Caco-2 (cell line): Measurements from ENCODE around the gene SLC19A1. TPM values are rescaled to one million over a fixed set of nuclear protein-coding genes. Genes with fewer than 3 reads are reported as not detected.
"Not testable (repeated sequence)": the region's sequence is repeated elsewhere in the genome, so short reads cannot be mapped to it uniquely, and the experiment has no call there.

Source experiments
- BruUV-seq: library from RNA; stranded (reverse); fragments of 400-500 nt; replicated peaks from 2 replicates; lab custom pipeline; 2021; lab: Mats Ljungman, UMichigan
- CTCF ChIA-PET: fragments of 300-600 bp; sonication (Branson Sonifier 250); formaldehyde crosslinking; loops from one replicate; lab custom pipeline; 2022; ENCODE audit warnings: antibody characterized with exemption; lab: Charles Lee
- POLR2A ChIA-PET: fragments of 300-600 bp; sonication (Branson Sonifier 250); formaldehyde crosslinking; loops from one replicate; lab custom pipeline; 2022; ENCODE audit warnings: antibody characterized with exemption; lab: Charles Lee
- DNase-seq, 2 experiments: peaks; one replicate each; pipeline versions ENCODE4 v3.0.0 to v3.0.0-alpha.2; 2020 to 2022
- H3K27me3 ChIP-seq: replicated peaks from 2 replicates; pipeline ENCODE4 v1.6.0; 2011; ENCODE audit warnings: low read length; ENCODE audit not compliant: control insufficient read depth, insufficient read depth
- H3K36me3 ChIP-seq: 2 replicates; pipeline ENCODE4 v1.5.1; 2011; ENCODE audit warnings: low read length; ENCODE audit not compliant: control insufficient read depth, insufficient read depth
- H3K4me1 ChIP-seq: fragments of 250-450 bp; sonication (Bioruptor Pico); 2 replicates; pipeline ENCODE4 v1.5.1; 2020; ENCODE audit warnings: mild to moderate bottlenecking
- H3K4me3 ChIP-seq: 2 replicates; pipeline ENCODE4 v1.5.1; 2011; ENCODE audit warnings: low read depth, mild to moderate bottlenecking, control low read depth, low read length
- H3K9me3 ChIP-seq: fragments of 250-450 bp; sonication (Bioruptor Pico); 2 replicates; pipeline ENCODE4 v1.5.1; 2020; ENCODE audit warnings: mild to moderate bottlenecking, moderate library complexity
- H3K27ac Mint-ChIP-seq: one replicate; pipeline ENCODE4 v1.8.0; 2022; ENCODE audit warnings: mixed read lengths; ENCODE audit not compliant: unreplicated experiment
- H3K27me3 Mint-ChIP-seq: one replicate; pipeline ENCODE4 v1.8.0; 2022; ENCODE audit warnings: mixed read lengths; ENCODE audit not compliant: insufficient read depth, unreplicated experiment
- H3K36me3 Mint-ChIP-seq: one replicate; pipeline ENCODE4 v1.8.0; 2022; ENCODE audit warnings: mild to moderate bottlenecking, mixed read lengths; ENCODE audit not compliant: insufficient read depth, unreplicated experiment
- H3K4me1 Mint-ChIP-seq: one replicate; pipeline ENCODE4 v1.8.0; 2022; ENCODE audit warnings: low read depth, mixed read lengths; ENCODE audit not compliant: unreplicated experiment
- H3K4me3 Mint-ChIP-seq: one replicate; pipeline ENCODE4 v1.8.0; 2022; ENCODE audit warnings: mild to moderate bottlenecking, moderate library complexity, mixed read lengths; ENCODE audit not compliant: unreplicated experiment
- H3K9me3 Mint-ChIP-seq: one replicate; pipeline ENCODE4 v1.8.0; 2022; ENCODE audit warnings: mixed read lengths; ENCODE audit not compliant: unreplicated experiment
- intact Hi-C: fragments of 100-400 bp; cut with micrococcal nuclease; formaldehyde crosslinking; loops from one replicate; pipeline ENCODE4 v1.10.0; 2022; ENCODE audit not compliant: unreplicated experiment
- total RNA-seq: library from RNA; stranded (reverse); gene quantifications from 2 replicates; pipeline ENCODE4 v1.2.3, GENCODE V29; 2022
- TF ChIP-seq, protein P1 (sequence below), 2 experiments: fragments of 200-600 bp in 1 of 2; IDR thresholded peaks; 1 replicate in 1 of 2; 2 replicates in 1 of 2; pipeline versions ENCODE4 v1.5.1 to v1.8.0; 2011 to 2022; ENCODE audit warnings: antibody characterized with exemption in 1 of 2, control low read depth in 1 of 2, inconsistent platforms in 1 of 2, low read depth in 1 of 2, low read length in 1 of 2, mild to moderate bottlenecking in 1 of 2, moderate library complexity in 1 of 2; ENCODE audit not compliant: insufficient read depth in 1 of 2, severe bottlenecking in 1 of 2, unreplicated experiment in 1 of 2

The SLC19A1 gene
- total RNA-seq, 1 experiment from 2014 or later = 45.4 TPM

DNA sequence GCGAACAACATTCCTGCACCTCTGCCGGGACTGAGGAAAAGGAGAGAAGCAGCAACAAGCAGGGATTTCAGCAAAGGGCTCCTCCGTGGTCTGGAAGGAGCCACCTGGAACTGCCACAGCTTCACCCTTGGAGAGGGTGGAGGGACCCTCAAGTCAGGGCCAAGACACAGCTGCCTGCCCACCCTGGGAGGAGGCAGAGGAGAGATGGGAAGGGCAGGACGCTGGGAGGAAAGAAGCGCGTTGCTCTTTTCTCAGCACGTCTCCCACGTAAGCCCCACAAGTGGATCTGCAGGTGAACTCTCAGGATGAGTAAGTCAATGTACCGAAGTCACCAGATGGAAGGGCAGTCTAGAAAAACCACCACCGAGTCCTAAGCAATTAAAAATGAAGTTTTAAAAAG is 39.6 kb downstream of the SLC19A1 start:
- Mint-ChIP-seq H3K9me3 (peaks cover 13% of the 10 kb centered on the region), H3K27me3 (no peaks in the 10 kb centered on the region), H3K4me3 (no peak overlapping the region), H3K27ac (peak overlapping the region; percentile 6), H3K36me3 (peaks cover 66% of the 10 kb centered on the region), H3K4me1 (peaks cover 6% of the 10 kb centered on the region)
- no peaks in the 10 kb centered on the region for H3K4me1 ChIP-seq
- TF ChIP-seq, protein P1, sequence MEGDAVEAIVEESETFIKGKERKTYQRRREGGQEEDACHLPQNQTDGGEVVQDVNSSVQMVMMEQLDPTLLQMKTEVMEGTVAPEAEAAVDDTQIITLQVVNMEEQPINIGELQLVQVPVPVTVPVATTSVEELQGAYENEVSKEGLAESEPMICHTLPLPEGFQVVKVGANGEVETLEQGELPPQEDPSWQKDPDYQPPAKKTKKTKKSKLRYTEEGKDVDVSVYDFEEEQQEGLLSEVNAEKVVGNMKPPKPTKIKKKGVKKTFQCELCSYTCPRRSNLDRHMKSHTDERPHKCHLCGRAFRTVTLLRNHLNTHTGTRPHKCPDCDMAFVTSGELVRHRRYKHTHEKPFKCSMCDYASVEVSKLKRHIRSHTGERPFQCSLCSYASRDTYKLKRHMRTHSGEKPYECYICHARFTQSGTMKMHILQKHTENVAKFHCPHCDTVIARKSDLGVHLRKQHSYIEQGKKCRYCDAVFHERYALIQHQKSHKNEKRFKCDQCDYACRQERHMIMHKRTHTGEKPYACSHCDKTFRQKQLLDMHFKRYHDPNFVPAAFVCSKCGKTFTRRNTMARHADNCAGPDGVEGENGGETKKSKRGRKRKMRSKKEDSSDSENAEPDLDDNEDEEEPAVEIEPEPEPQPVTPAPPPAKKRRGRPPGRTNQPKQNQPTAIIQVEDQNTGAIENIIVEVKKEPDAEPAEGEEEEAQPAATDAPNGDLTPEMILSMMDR (IDR thresholded peaks at IDR 0.05; ENCODE audit: insufficient read depth in 1 of 2, low read depth in 1 of 2, low read length in 1 of 2, severe bottlenecking in 1 of 2, unreplicated experiment in 1 of 2) = no peak
- intact Hi-C loops = no loop called here
- no peaks in the 10 kb centered on the region for H3K27me3 ChIP-seq
- no peak overlapping the region for H3K4me3 ChIP-seq
- no peaks in the 10 kb centered on the region; the same call in 1 of the 2 replicates for H3K36me3 ChIP-seq
- DNase-seq = no peak
- ChIA-PET POLR2A (no interaction called here), CTCF (no interaction called here)
- BruUV-seq = no TSS peak
- H3K9me3 ChIP-seq = no peaks in the 10 kb centered on the region

DNA sequence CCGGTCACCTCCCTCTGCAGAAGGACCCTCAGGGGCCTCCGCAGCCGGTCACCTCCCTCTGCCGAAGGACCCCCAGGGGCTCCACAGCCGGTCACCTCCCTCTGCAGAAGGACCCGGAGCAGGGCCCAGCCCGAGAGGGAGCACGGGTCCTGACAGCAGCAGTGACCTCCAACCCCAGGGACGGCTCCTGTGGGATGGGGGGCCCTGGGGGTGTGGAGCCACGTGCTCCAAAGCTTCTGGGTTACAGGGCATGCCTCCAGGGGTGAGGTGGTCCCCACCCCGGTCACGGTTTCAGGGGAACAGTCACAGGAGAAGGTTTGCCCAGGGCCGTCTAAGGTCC is 40.3 kb downstream of the SLC19A1 start:
- Mint-ChIP-seq H3K27ac (peak overlapping the region; percentile 6), H3K4me1 (peaks cover 6% of the 10 kb centered on the region), H3K9me3 (peaks cover 13% of the 10 kb centered on the region), H3K36me3 (peaks cover 69% of the 10 kb centered on the region), H3K27me3 (no peaks in the 10 kb centered on the region), H3K4me3 (no peak overlapping the region)
- intact Hi-C loops = no loop called here
- H3K9me3 ChIP-seq = no peaks in the 10 kb centered on the region
- H3K4me3 ChIP-seq = no peak overlapping the region
- TF ChIP-seq, protein P1 (IDR thresholded peaks at IDR 0.05; ENCODE audit: insufficient read depth in 1 of 2, low read depth in 1 of 2, low read length in 1 of 2, severe bottlenecking in 1 of 2, unreplicated experiment in 1 of 2) = no peak
- ChIA-PET CTCF (no interaction called here), POLR2A (no interaction called here)
- no peaks in the 10 kb centered on the region for H3K36me3 ChIP-seq
- no peak for DNase-seq
- no peaks in the 10 kb centered on the region for H3K4me1 ChIP-seq
- no peaks in the 10 kb centered on the region for H3K27me3 ChIP-seq
- BruUV-seq = no TSS peak

DNA sequence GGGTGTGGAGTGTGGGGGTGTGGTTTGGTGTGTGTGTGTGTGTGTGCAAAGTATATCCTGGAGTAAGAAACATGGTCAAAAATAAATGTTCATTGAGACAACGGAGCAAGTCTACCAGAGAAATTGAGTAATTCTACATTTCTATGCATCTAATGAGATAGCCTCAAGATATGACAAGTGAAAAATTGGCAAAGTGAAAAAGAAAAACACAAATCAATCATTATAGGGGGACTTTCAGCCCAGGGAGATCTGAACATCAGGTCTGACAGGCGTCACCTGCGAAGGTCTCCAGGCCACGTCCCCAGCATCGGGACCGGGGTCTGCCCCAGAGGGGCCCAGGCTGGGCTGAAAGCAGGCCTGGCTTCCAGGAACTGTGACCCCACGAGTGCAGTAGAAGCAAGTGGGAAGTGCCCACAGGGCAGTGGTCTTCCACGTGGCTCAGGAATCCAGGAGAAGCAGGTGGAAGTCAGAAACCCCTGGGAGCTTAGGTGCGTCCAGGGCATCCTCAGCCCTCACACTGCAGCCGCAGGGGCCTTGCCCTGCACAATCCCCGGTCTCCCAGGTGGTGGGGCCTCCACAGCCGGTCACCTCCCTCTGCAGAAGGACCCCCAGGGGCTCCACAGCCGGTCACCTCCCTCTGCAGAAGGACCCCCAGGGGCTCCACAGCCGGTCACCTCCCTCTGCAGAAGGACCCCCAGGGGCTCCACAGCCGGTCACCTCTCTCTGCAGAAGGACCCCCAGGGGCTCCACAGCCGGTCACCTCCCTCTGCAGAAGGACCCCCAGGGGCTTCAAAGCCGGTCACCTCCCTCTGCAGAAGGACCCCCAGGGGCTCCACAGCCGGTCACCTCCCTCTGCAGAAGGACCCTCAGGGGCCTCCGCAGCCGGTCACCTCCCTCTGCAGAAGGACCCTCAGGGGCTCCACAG is 40.9 kb downstream of the SLC19A1 start:
- H3K4me3 ChIP-seq, H3K27me3 Mint-ChIP-seq, intact Hi-C loops, BruUV-seq, H3K4me1 Mint-ChIP-seq, H3K27me3 ChIP-seq, H3K4me1 ChIP-seq, H3K27ac Mint-ChIP-seq, CTCF ChIA-PET, H3K9me3 ChIP-seq, H3K36me3 ChIP-seq, POLR2A ChIA-PET, DNase-seq, H3K4me3 Mint-ChIP-seq: not testable (repeated sequence)
- Mint-ChIP-seq H3K9me3 (peaks cover 13% of the 10 kb centered on the region), H3K36me3 (peaks cover 69% of the 10 kb centered on the region)
